ENCODE results near the gene PREX1. TPM values are rescaled to one million over a fixed set of nuclear protein-coding genes. Genes with fewer than 3 reads are reported as not detected.

The PREX1 gene
- total and polyA plus RNA-seq, 2 donors (not counting 1 experiment from before 2014, with no cell fraction given): 1.0 to 3.1 TPM

- peak in 1 of 2 donors; percentile 59 for DNase-seq (ENCODE audit: low read depth in 2 of 2)
- no peaks in the 10 kb centered on the region for H4K20me1 ChIP-seq (ENCODE audit: control insufficient read depth, extremely low read depth, insufficient read depth, low read length)
- no peak overlapping the region for H3K4me3 ChIP-seq (replicated peaks in 1 of 4; ENCODE audit: control extremely low read depth in 1 of 4, insufficient read depth in 1 of 4, low read depth in 3 of 4, low read length in 4 of 4)
- no peak overlapping the region for H3K4me2 ChIP-seq (ENCODE audit: extremely low read depth, insufficient read depth, low read length)
- H3K36me3 ChIP-seq (ENCODE audit: control insufficient read depth, insufficient read depth, low read length): no peaks in the 10 kb centered on the region
- no peak overlapping the region for H2AFZ ChIP-seq (ENCODE audit: low read length)
- TF ChIP-seq EZH2 (IDR thresholded peaks at IDR 0.05; ENCODE audit: low read length, missing control alignments) (no peak), CTCF (conservative IDR thresholded peaks at IDR 0.05 in 1 of 2, IDR thresholded peaks at IDR 0.05 in 1 of 2; ENCODE audit: low read depth in 1 of 2, low read length in 2 of 2) (no peak)
- no peaks in the 10 kb centered on the region for H3K4me1 ChIP-seq (ENCODE audit: control insufficient read depth, extremely low read depth, insufficient read depth, low read length)
- no peak overlapping the region for H3K9ac ChIP-seq (ENCODE audit: insufficient read depth, low read length)
- no peaks in the 10 kb centered on the region for H3K27me3 ChIP-seq (ENCODE audit: control insufficient read depth, insufficient read depth, low read length)
- H3K9me3 ChIP-seq (ENCODE audit: control insufficient read depth, insufficient read depth, low read depth, low read length): no peaks in the 10 kb centered on the region
- H3K79me2 ChIP-seq (ENCODE audit: control insufficient read depth, insufficient read depth, low read length): no peaks in the 10 kb centered on the region
- no peak overlapping the region for H3K27ac ChIP-seq (ENCODE audit: insufficient read depth, low read length)
These were observed 56.3 kb downstream of the PREX1 start for GRCh38 chr20:48771542-48771941.

- no peak for DNase-seq (ENCODE audit: low read depth in 2 of 2)
- Histone ChIP-seq H3K79me2 (ENCODE audit: control insufficient read depth, insufficient read depth, low read length) (no peaks in the 10 kb centered on the region), H3K4me3 (replicated peaks in 1 of 4; ENCODE audit: control extremely low read depth in 1 of 4, insufficient read depth in 1 of 4, low read depth in 3 of 4, low read length in 4 of 4) (no peak overlapping the region), H3K9ac (ENCODE audit: insufficient read depth, low read length) (no peak overlapping the region), H4K20me1 (ENCODE audit: control insufficient read depth, extremely low read depth, insufficient read depth, low read length) (no peaks in the 10 kb centered on the region), H3K4me2 (ENCODE audit: extremely low read depth, insufficient read depth, low read length) (no peak overlapping the region), H2AFZ (ENCODE audit: low read length) (no peak overlapping the region), H3K27me3 (ENCODE audit: control insufficient read depth, insufficient read depth, low read length) (no peaks in the 10 kb centered on the region), H3K27ac (ENCODE audit: insufficient read depth, low read length) (no peak overlapping the region), H3K9me3 (ENCODE audit: control insufficient read depth, insufficient read depth, low read depth, low read length) (no peaks in the 10 kb centered on the region), H3K4me1 (ENCODE audit: control insufficient read depth, extremely low read depth, insufficient read depth, low read length) (no peaks in the 10 kb centered on the region), H3K36me3 (ENCODE audit: control insufficient read depth, insufficient read depth, low read length) (no peaks in the 10 kb centered on the region)
- TF ChIP-seq CTCF (conservative IDR thresholded peaks at IDR 0.05 in 1 of 2, IDR thresholded peaks at IDR 0.05 in 1 of 2; ENCODE audit: low read depth in 1 of 2, low read length in 2 of 2) (no peak), EZH2 (IDR thresholded peaks at IDR 0.05; ENCODE audit: low read length, missing control alignments) (no peak)
These were observed 56.9 kb downstream of the PREX1 start for GRCh38 chr20:48770700-48771442.

- Histone ChIP-seq H3K27me3 (ENCODE audit: control insufficient read depth, insufficient read depth, low read length) (no peaks in the 10 kb centered on the region), H3K79me2 (ENCODE audit: control insufficient read depth, insufficient read depth, low read length) (no peaks in the 10 kb centered on the region), H3K9me3 (ENCODE audit: control insufficient read depth, insufficient read depth, low read depth, low read length) (no peaks in the 10 kb centered on the region), H3K36me3 (ENCODE audit: control insufficient read depth, insufficient read depth, low read length) (no peaks in the 10 kb centered on the region), H3K4me3 (replicated peaks in 1 of 4; ENCODE audit: control extremely low read depth in 1 of 4, insufficient read depth in 1 of 4, low read depth in 3 of 4, low read length in 4 of 4) (no peak overlapping the region), H4K20me1 (ENCODE audit: control insufficient read depth, extremely low read depth, insufficient read depth, low read length) (no peaks in the 10 kb centered on the region), H3K9ac (ENCODE audit: insufficient read depth, low read length) (no peak overlapping the region), H3K4me2 (ENCODE audit: extremely low read depth, insufficient read depth, low read length) (no peak overlapping the region), H3K27ac (ENCODE audit: insufficient read depth, low read length) (no peak overlapping the region), H2AFZ (ENCODE audit: low read length) (no peak overlapping the region), H3K4me1 (ENCODE audit: control insufficient read depth, extremely low read depth, insufficient read depth, low read length) (no peaks in the 10 kb centered on the region)
- TF ChIP-seq EZH2 (IDR thresholded peaks at IDR 0.05; ENCODE audit: low read length, missing control alignments) (no peak), CTCF (conservative IDR thresholded peaks at IDR 0.05 in 1 of 2, IDR thresholded peaks at IDR 0.05 in 1 of 2; ENCODE audit: low read depth in 1 of 2, low read length in 2 of 2) (no peak)
- DNase-seq (ENCODE audit: low read depth in 2 of 2): peak in 1 of 2 donors; percentile 20
These were observed 58.5 kb downstream of the PREX1 start for GRCh38 chr20:48769069-48769983.

All from fibroblast of lung (primary cell).